ENCODE results near the gene WRNIP1. TPM values are rescaled to one million over a fixed set of nuclear protein-coding genes. Genes with fewer than 3 reads are reported as not detected.

Gene WRNIP1
- total and polyA plus RNA-seq, 2 of the 8 experiments (the other 6 are each of a cell fraction or from before 2014, with no cell fraction given), result 38.2 to 39.2 TPM

DNA sequence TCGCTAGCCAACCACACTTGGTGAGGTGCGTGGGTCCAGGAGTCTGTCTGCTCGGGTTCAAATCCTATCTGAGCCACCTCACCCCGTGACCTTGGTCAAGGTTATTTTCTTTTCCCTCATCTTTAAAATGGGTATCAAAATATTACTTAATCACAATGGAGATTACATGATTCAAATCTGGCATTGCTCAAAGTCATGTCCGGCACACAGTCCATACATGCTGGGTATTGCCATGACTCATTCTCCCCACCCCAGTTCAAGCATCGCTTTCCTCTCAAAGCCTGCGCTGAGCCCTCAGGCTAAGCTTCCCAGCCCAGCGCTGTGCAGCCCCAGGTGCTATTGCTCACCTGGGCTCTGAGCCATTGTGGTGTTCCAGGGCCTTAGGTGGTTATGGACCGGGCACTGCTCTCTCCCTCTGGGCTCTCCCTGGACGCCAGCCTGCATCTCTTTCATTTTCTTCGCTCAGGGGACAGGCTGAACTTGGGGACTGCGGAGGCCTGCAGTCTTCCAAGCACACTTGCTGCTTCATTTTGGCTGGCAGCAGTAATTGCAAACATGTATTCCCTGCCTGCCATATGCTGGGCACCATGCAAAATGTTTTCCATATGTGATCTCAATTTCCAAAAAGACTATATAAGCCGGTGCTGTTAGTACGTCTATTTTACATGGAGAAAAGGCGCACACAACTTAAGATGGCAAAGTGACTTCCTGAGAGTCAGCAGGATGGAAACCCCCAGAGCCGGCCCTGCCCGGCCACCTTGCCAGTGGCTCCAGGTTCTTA is 27.3 kb downstream of the WRNIP1 start:
- Histone ChIP-seq H2BK5ac (ENCODE audit: low read depth, low read length) (no peak overlapping the region), H3K27me3 (replicated peaks in 1 of 4; ENCODE audit: control insufficient read depth in 3 of 4, extremely low read depth in 1 of 4, insufficient read depth in 3 of 4, low read length in 3 of 4) (no peaks in the 10 kb centered on the region), H3K56ac (replicated peaks; ENCODE audit: insufficient read length, low read depth, low read length) (no peak overlapping the region), H3K14ac (ENCODE audit: insufficient read length) (no peak overlapping the region), H3K4me3 (ENCODE audit: extremely low read depth in 1 of 4, insufficient read depth in 2 of 4, low read depth in 3 of 4, low read length in 4 of 4) (no peak overlapping the region), H3K4me1 (replicated peaks in 1 of 4; ENCODE audit: control insufficient read depth in 3 of 4, insufficient read depth in 4 of 4, low read length in 3 of 4) (no peaks in the 10 kb centered on the region; a peak in 1 of 7 replicates), H2BK15ac (ENCODE audit: low read length) (no peak overlapping the region), H4K20me1 (replicated peaks in 1 of 2; ENCODE audit: control insufficient read depth in 1 of 2, insufficient read depth in 2 of 2, low read length in 2 of 2) (no peaks in the 10 kb centered on the region), H3K18ac (ENCODE audit: extremely low read depth, low read length) (no peak overlapping the region), H2BK12ac (ENCODE audit: low read depth, low read length) (no peak overlapping the region), H3K9me3 (ENCODE audit: insufficient read depth in 2 of 2, low read depth in 1 of 2, low read length in 1 of 2) (no peaks in the 10 kb centered on the region), H4K8ac (ENCODE audit: extremely low read depth, insufficient read depth, low read length) (no peak overlapping the region), H2AK5ac (ENCODE audit: low read depth, low read length) (no peak overlapping the region; the same call in 1 of the 2 replicates), H2BK20ac (ENCODE audit: low read length) (no peak overlapping the region), H2BK120ac (replicated peaks; ENCODE audit: low read depth, low read length) (no peak overlapping the region), H3K4ac (replicated peaks; ENCODE audit: insufficient read length, low read depth, low read length) (no peak overlapping the region), H3K27ac (ENCODE audit: low read depth, low read length) (no peak overlapping the region), H3K23me2 (ENCODE audit: low read depth, low read length) (no peaks in the 10 kb centered on the region), H4K91ac (replicated peaks; ENCODE audit: insufficient read length, low read length) (no peak overlapping the region), H3K9ac (replicated peaks in 1 of 4; ENCODE audit: extremely low read depth in 1 of 4, low read depth in 3 of 4, low read length in 3 of 4) (no peak overlapping the region), H3K4me2 (ENCODE audit: insufficient read depth in 1 of 2, low read depth in 2 of 2, low read length in 2 of 2) (no peak overlapping the region), H3K79me1 (ENCODE audit: low read depth, low read length) (no peaks in the 10 kb centered on the region; the same call in 1 of the 2 replicates), H4K5ac (ENCODE audit: insufficient read length, low read depth, low read length) (no peak overlapping the region), H3K23ac (ENCODE audit: insufficient read length) (no peak overlapping the region), H3K79me2 (ENCODE audit: control insufficient read depth in 1 of 2, insufficient read depth in 2 of 2, low read length in 2 of 2) (peaks cover 0 to 4% of the 10 kb centered on the region in 2 experiments; a peak in 1 of 4 replicates), H2AFZ (ENCODE audit: low read length) (no peak overlapping the region), H3K36me3 (ENCODE audit: control insufficient read depth in 2 of 4, insufficient read depth in 4 of 4, low read length in 3 of 4) (no peaks in the 10 kb centered on the region)
- DNase-seq (ENCODE audit: low read depth in 1 of 2, low spot score in 2 of 2) (no peak), FAIRE-seq (no peak)
- CTCF ChIA-PET (ENCODE audit: partially characterized antibody), result interaction anchor here (0.7 to 4.2 kb wide), 29 partner anchors 8 to 258 kb away, joined by 3 to 38 read pairs (median 9); partner anchors contain the start of gene SERPINB1
- 93% methylated on average over 17 of the region's 17 CpGs; no CpG with 5 or more reads in 1 of the 2 experiments for WGBS, 2 experiments (ENCODE audit: extremely low coverage in 1 of 2, insufficient coverage in 1 of 2, insufficient read length in 1 of 2, insufficient replicate concordance in 2 of 2, low coverage in 1 of 2, low lambda C conversion rate in 2 of 2, missing lambda C conversion rate in 1 of 2)
- TF ChIP-seq JUN (IDR thresholded peaks at IDR 0.05; ENCODE audit: low read depth, low read length), result no peak
- POLR2A ChIA-PET (ENCODE audit: partially characterized antibody), result interaction anchor here (0.7 to 2.2 kb wide), 3 partner anchors 48 to 217 kb away, joined by 3 to 6 read pairs (median 5); partner anchors contain the start of gene SERPINB1

All from H1 (cell line).